Measurements from ENCODE around the gene ZCCHC24.

GRCh38 chr10:79458483-79458882 lies 13.1 kb upstream of the ZCCHC24 start:
- TF ChIP-seq USF2 (IDR thresholded peaks at IDR 0.05; ENCODE audit: borderline replicate concordance, low read depth, low read length) (no peak), RXRA (IDR thresholded peaks at IDR 0.05; ENCODE audit: borderline replicate concordance, low read depth) (no peak)

All from SK-N-SH (cell line).